Mesodermal cell (in vitro differentiated cells): Measurements from ENCODE around the gene TIMM13.
"Not testable (repeated sequence)": the region's sequence is repeated elsewhere in the genome, so short reads cannot be mapped to it uniquely, and the experiment has no call there.

Experiments used
- H3K27ac ChIP-seq: 2 replicates; pipeline ENCODE4 v1.7.0; 2013; ENCODE audit warnings: mild to moderate bottlenecking, low read depth, low read length, moderate library complexity; ENCODE audit not compliant: severe bottlenecking
- H3K36me3 ChIP-seq: 2 replicates; pipeline ENCODE4 v1.7.1; 2013; ENCODE audit warnings: mild to moderate bottlenecking, low read length, moderate library complexity; ENCODE audit not compliant: control insufficient read depth, insufficient read depth
- H3K4me1 ChIP-seq: one replicate; pipeline ENCODE4 v1.7.1; 2013; ENCODE audit warnings: mild to moderate bottlenecking, low read length; ENCODE audit not compliant: insufficient read depth, control insufficient read depth, poor library complexity, severe bottlenecking
- H3K4me3 ChIP-seq: 2 replicates; pipeline ENCODE4 v1.7.0; 2013; ENCODE audit warnings: low read length, control low read depth, mild to moderate bottlenecking; ENCODE audit not compliant: insufficient read depth, poor library complexity, severe bottlenecking; ENCODE audit errors: extremely low read depth
- H3K9me3 ChIP-seq: 2 replicates; pipeline ENCODE4 v1.7.1; 2013; ENCODE audit warnings: mild to moderate bottlenecking, low read length, moderate library complexity; ENCODE audit not compliant: control insufficient read depth
- WGBS, 2 experiments: methylation state at CpG; one replicate each; pipeline ENCODE4 v1.1.5; 2013; ENCODE audit warnings: missing lambda C conversion rate in 2 of 2; ENCODE audit not compliant: insufficient coverage in 2 of 2; 5-methylcytosine and 5-hydroxymethylcytosine counted together

The TIMM13 gene

GRCh38 chr19:2463694-2464093 is 36.3 kb upstream of the TIMM13 start:
- not testable (repeated sequence) for H3K4me1 ChIP-seq, H3K27ac ChIP-seq, H3K36me3 ChIP-seq, H3K4me3 ChIP-seq, H3K9me3 ChIP-seq
- 100% methylated on average over 3 of the region's 5 CpGs for WGBS, 2 experiments

GRCh38 chr19:2462635-2463421 is 35.4 kb upstream of the TIMM13 start:
- peak overlapping the region; percentile 73 for H3K27ac ChIP-seq
- no peaks in the 10 kb centered on the region for H3K4me1 ChIP-seq
- WGBS, 2 experiments = 5 to 7% methylated on average over 33 to 40 of the region's 46 CpGs
- H3K4me3 ChIP-seq = peak overlapping the region; percentile 54
- no peaks in the 10 kb centered on the region for H3K9me3 ChIP-seq
- no peaks in the 10 kb centered on the region for H3K36me3 ChIP-seq

- H3K9me3 ChIP-seq = no peaks in the 10 kb centered on the region
- H3K4me1 ChIP-seq = no peaks in the 10 kb centered on the region
- H3K27ac ChIP-seq = peak overlapping the region; percentile 73
- H3K4me3 ChIP-seq = peak overlapping the region; percentile 54
- no peaks in the 10 kb centered on the region for H3K36me3 ChIP-seq
- 3 to 8% methylated on average over 38 to 59 of the region's 62 CpGs for WGBS, 2 experiments
Observed at GRCh38 chr19:2461751-2462634, 34.6 kb upstream of the TIMM13 start.

- no peaks in the 10 kb centered on the region for H3K36me3 ChIP-seq
- H3K4me1 ChIP-seq = peaks cover 3% of the 10 kb centered on the region
- H3K4me3 ChIP-seq = no peak overlapping the region
- 100% methylated on average over 1 of the region's 1 CpG for WGBS, 2 experiments
- H3K27ac ChIP-seq = no peak overlapping the region
- no peaks in the 10 kb centered on the region for H3K9me3 ChIP-seq
Observed at GRCh38 chr19:2460245-2460644, 32.9 kb upstream of the TIMM13 start.

GRCh38 chr19:2458776-2459175 is 31.4 kb upstream of the TIMM13 start:
- not testable (repeated sequence) for H3K27ac ChIP-seq, H3K4me3 ChIP-seq, H3K9me3 ChIP-seq, H3K36me3 ChIP-seq
- H3K4me1 ChIP-seq = peaks cover 17% of the 10 kb centered on the region
- WGBS, 2 experiments = 90 to 93% methylated on average over 9 to 10 of the region's 10 CpGs

GRCh38 chr19:2458054-2458453 is 30.7 kb upstream of the TIMM13 start:
- Histone ChIP-seq H3K27ac (no peak overlapping the region), H3K4me3 (no peak overlapping the region), H3K36me3 (peaks cover 3% of the 10 kb centered on the region), H3K4me1 (peaks cover 19% of the 10 kb centered on the region), H3K9me3 (no peaks in the 10 kb centered on the region)
- WGBS, 2 experiments = no CpG with 5 or more reads among the region's 5 CpGs

- WGBS, 2 experiments = 94 to 95% methylated on average over 3 to 5 of the region's 8 CpGs
- no peaks in the 10 kb centered on the region for H3K9me3 ChIP-seq
- peak overlapping the region; percentile 18 for H3K4me3 ChIP-seq
- peaks cover 3% of the 10 kb centered on the region for H3K36me3 ChIP-seq
- H3K4me1 ChIP-seq = peaks cover 21% of the 10 kb centered on the region
- peak overlapping the region; percentile 69 for H3K27ac ChIP-seq
Observed at GRCh38 chr19:2457394-2458037, 30.1 kb upstream of the TIMM13 start.

- Histone ChIP-seq H3K27ac (peak overlapping the region; percentile 59), H3K4me3 (peak overlapping the region; percentile 100), H3K9me3 (no peaks in the 10 kb centered on the region), H3K4me1 (peaks cover 21% of the 10 kb centered on the region), H3K36me3 (peaks cover 13% of the 10 kb centered on the region)
- 0 to 1% methylated on average over 44 to 45 of the region's 62 CpGs for WGBS, 2 experiments
Observed at GRCh38 chr19:2455851-2456570, 28.6 kb upstream of the TIMM13 start.

GRCh38 chr19:2454962-2455850 is 27.8 kb upstream of the TIMM13 start:
- Histone ChIP-seq H3K9me3 (no peaks in the 10 kb centered on the region), H3K4me3 (peak overlapping the region; percentile 100)
- 60 to 66% methylated on average over 10 to 13 of the region's 14 CpGs for WGBS, 2 experiments

More at GRCh38 chr19:2454962-2455850, 27.8 kb upstream of the TIMM13 start:
- Histone ChIP-seq H3K4me1 (peaks cover 21% of the 10 kb centered on the region), H3K27ac (no peak overlapping the region), H3K36me3 (peaks cover 20% of the 10 kb centered on the region)
